WTC11 (cell line): ENCODE results near the gene COG8. TPM values are rescaled to one million over a fixed set of nuclear protein-coding genes. Genes with fewer than 3 reads are reported as not detected.

Source experiments
- ATAC-seq: fragments of 200-7000 bp; cut with Tn5 transposase; 2 replicates; pipeline ENCODE4 v1.10.0; 2021; ENCODE audit warnings: mild to moderate bottlenecking, moderate library complexity
- CTCF ChIA-PET: fragments of 300-600 bp; sonication (Branson Sonifier 250); formaldehyde crosslinking; loops from one replicate; lab custom pipeline; 2021; ENCODE audit warnings: antibody characterized with exemption; lab: Charles Lee
- POLR2A ChIA-PET: fragments of 350-600 bp; sonication (Branson Sonifier 250); formaldehyde crosslinking; loops from one replicate; lab custom pipeline; 2021; ENCODE audit warnings: antibody characterized with exemption; lab: Charles Lee
- DNase-seq: peaks from one replicate; pipeline ENCODE4 v3.0.0; 2021; ENCODE audit warnings: low spot score
- H3K27ac Mint-ChIP-seq: 2 replicates; pipeline ENCODE4 v1.8.0; 2021; ENCODE audit warnings: mixed read lengths
- H3K27me3 Mint-ChIP-seq: 2 replicates; pipeline ENCODE4 v1.8.0; 2021; ENCODE audit warnings: low read depth, mild to moderate bottlenecking, moderate library complexity, mixed read lengths
- H3K36me3 Mint-ChIP-seq: 2 replicates; pipeline ENCODE4 v1.8.0; 2021; ENCODE audit warnings: mixed read lengths
- H3K4me1 Mint-ChIP-seq: 2 replicates; pipeline ENCODE4 v1.8.0; 2022; ENCODE audit warnings: mixed read lengths
- H3K4me3 Mint-ChIP-seq: 2 replicates; pipeline ENCODE4 v1.8.0; 2021; ENCODE audit warnings: mild to moderate bottlenecking, moderate library complexity, mixed read lengths
- H3K9me3 Mint-ChIP-seq: 2 replicates; pipeline ENCODE4 v1.8.0; 2021; ENCODE audit warnings: mixed read lengths
- ARID4B ChIP-seq: sonication (generic); formaldehyde crosslinking; IDR thresholded peaks from 2 replicates; pipeline ENCODE4 v1.8.0; 2023; ENCODE audit warnings: missing genetic modification reagents, mild to moderate bottlenecking, borderline replicate concordance
- ESRRA ChIP-seq: sonication (generic); formaldehyde crosslinking; IDR thresholded peaks from 2 replicates; pipeline ENCODE4 v1.8.1; 2022; ENCODE audit warnings: mild to moderate bottlenecking, missing genetic modification reagents, borderline replicate concordance
- FOXJ3 ChIP-seq: sonication (generic); formaldehyde crosslinking; IDR thresholded peaks from 2 replicates; pipeline ENCODE4 v1.9.0; 2021; ENCODE audit warnings: missing genetic modification reagents, mild to moderate bottlenecking, borderline replicate concordance
- JAZF1 ChIP-seq: fragments of 250-450 bp; sonication (Bioruptor Pico); IDR thresholded peaks from 2 replicates; pipeline ENCODE4 v1.9.0; 2021; ENCODE audit warnings: moderate library complexity, mild to moderate bottlenecking, inconsistent platforms
- KAT7 ChIP-seq: sonication (generic); formaldehyde crosslinking; IDR thresholded peaks from 2 replicates; pipeline ENCODE4 v1.8.1; 2023; ENCODE audit warnings: missing genetic modification reagents, mild to moderate bottlenecking, borderline replicate concordance
- MYBL2 ChIP-seq: sonication (generic); formaldehyde crosslinking; IDR thresholded peaks from 2 replicates; pipeline ENCODE4 v1.8.1; 2023; ENCODE audit warnings: mild to moderate bottlenecking, moderate library complexity, missing genetic modification reagents
- SP1 ChIP-seq: sonication (generic); formaldehyde crosslinking; conservative IDR thresholded peaks from 2 replicates; pipeline ENCODE4 v1.8.1; 2022; ENCODE audit warnings: missing genetic modification reagents
- ZMAT4 ChIP-seq: fragments of 250-450 bp; sonication (Bioruptor Pico); IDR thresholded peaks from 2 replicates; pipeline ENCODE4 v1.9.0; 2021; ENCODE audit warnings: mild to moderate bottlenecking
- ZNF317 ChIP-seq: sonication (generic); formaldehyde crosslinking; IDR thresholded peaks from 2 replicates; pipeline ENCODE4 v1.8.1; 2023; ENCODE audit warnings: low read depth, mild to moderate bottlenecking, moderate library complexity, missing genetic modification reagents, borderline replicate concordance
- ZNF396 ChIP-seq: fragments of 250-450 bp; sonication (Bioruptor Pico); IDR thresholded peaks from 2 replicates; pipeline ENCODE4 v1.8.0; 2021; ENCODE audit warnings: mild to moderate bottlenecking, moderate library complexity, borderline replicate concordance
- ZNF416 ChIP-seq: fragments of 250-450 bp; sonication (Bioruptor Pico); IDR thresholded peaks from 2 replicates; pipeline ENCODE4 v1.9.0; 2021; ENCODE audit warnings: mild to moderate bottlenecking, inconsistent platforms
- ZNF532 ChIP-seq: fragments of 250-450 bp; sonication (Bioruptor Pico); IDR thresholded peaks from 2 replicates; pipeline ENCODE4 v1.9.0; 2021; ENCODE audit warnings: mild to moderate bottlenecking, borderline replicate concordance
- total RNA-seq: library from RNA; stranded (reverse); gene quantifications from 3 replicates; pipeline ENCODE4 v1.2.3, GENCODE V29; 2021
- TF ChIP-seq, protein P1 (sequence below): sonication (generic); formaldehyde crosslinking; IDR thresholded peaks from 2 replicates; pipeline ENCODE4 v1.8.0; 2022; ENCODE audit warnings: mild to moderate bottlenecking, missing genetic modification reagents
- TF ChIP-seq, protein P2 (sequence below): fragments of 250-450 bp; sonication (Bioruptor Pico); IDR thresholded peaks from 2 replicates; pipeline ENCODE4 v1.9.0; 2021; ENCODE audit warnings: moderate library complexity, mild to moderate bottlenecking, inconsistent platforms, borderline replicate concordance

The COG8 gene
- total RNA-seq, 1 experiment from 2014 or later = 56.5 TPM

- TF ChIP-seq ARID4B (CRISPR knock-in tag) (no peak), MYBL2 (CRISPR knock-in tag) (no peak), JAZF1 (CRISPR knock-in tag) (no peak)
Measured at GRCh38 chr16:69318177-69318910, 21.0 kb downstream of the COG8 start (continued).

DNA sequence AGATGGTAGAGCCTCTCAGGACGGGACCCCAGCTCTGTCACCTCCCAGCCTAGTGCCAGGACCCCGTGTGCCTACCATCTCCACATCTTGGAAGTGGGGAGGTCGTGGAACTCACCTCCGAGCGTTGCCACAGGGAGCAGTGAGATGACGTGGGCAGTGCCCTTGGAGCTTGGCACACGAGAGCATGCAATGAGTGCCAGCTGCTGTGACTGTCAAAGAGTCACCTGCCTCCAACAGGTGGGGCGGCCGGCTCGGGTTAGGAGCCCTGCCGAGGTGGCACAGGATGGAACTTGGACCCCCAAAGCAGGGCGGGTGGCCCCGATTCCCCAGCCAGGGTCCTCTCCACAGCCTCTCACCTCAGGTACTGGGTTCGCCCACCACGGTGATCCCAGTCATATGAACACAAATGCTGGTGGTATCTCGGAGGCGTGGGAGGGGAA, 22.7 kb downstream of the COG8 start:
- Mint-ChIP-seq H3K9me3 (no peaks in the 10 kb centered on the region), H3K4me1 (peaks cover 5% of the 10 kb centered on the region), H3K36me3 (peaks cover 41% of the 10 kb centered on the region), H3K4me3 (no peak overlapping the region), H3K27me3 (no peaks in the 10 kb centered on the region), H3K27ac (no peak overlapping the region)
- no peak for TF ChIP-seq KAT7
- TF ChIP-seq SP1 (CRISPR knock-in tag) = no peak
- TF ChIP-seq ZMAT4 (CRISPR knock-in tag) = no peak
- TF ChIP-seq MYBL2 (CRISPR knock-in tag) = no peak
- no peak for TF ChIP-seq FOXJ3
- no peak for TF ChIP-seq ZNF396 (CRISPR knock-in tag)
- TF ChIP-seq ZNF532 (CRISPR knock-in tag) = no peak
- TF ChIP-seq, protein P1, sequence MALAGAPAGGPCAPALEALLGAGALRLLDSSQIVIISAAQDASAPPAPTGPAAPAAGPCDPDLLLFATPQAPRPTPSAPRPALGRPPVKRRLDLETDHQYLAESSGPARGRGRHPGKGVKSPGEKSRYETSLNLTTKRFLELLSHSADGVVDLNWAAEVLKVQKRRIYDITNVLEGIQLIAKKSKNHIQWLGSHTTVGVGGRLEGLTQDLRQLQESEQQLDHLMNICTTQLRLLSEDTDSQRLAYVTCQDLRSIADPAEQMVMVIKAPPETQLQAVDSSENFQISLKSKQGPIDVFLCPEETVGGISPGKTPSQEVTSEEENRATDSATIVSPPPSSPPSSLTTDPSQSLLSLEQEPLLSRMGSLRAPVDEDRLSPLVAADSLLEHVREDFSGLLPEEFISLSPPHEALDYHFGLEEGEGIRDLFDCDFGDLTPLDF (CRISPR knock-in tag) = no peak
- TF ChIP-seq ZNF416 = no peak
- TF ChIP-seq ZNF317 (CRISPR knock-in tag) = no peak
- no peak for TF ChIP-seq ESRRA (CRISPR knock-in tag)
- TF ChIP-seq, protein P2, sequence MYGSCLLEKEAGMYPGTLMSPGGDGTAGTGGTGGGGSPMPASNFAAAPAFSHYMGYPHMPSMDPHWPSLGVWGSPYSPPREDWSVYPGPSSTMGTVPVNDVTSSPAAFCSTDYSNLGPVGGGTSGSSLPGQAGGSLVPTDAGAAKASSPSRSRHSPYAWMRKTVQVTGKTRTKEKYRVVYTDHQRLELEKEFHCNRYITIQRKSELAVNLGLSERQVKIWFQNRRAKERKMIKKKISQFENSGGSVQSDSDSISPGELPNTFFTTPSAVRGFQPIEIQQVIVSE (CRISPR knock-in tag) = no peak
- ATAC-seq (no peak), DNase-seq (no peak)
- ChIA-PET CTCF (no interaction called here), POLR2A (interaction anchor here (1.1 kb wide), 1 partner anchor 13 kb away, joined by 3 read pairs; no protein-coding TSS in a partner anchor)
